HG03066 (cell line): ENCODE data around the gene NR0B2.
"Not testable (repeated sequence)": the region's sequence is repeated elsewhere in the genome, so short reads cannot be mapped to it uniquely, and the experiment has no call there.

Source experiments
- ATAC-seq: cut with Tn5 transposase; IDR thresholded peaks from one replicate; pipeline ENCODE4 v1.9.1; 2021; ENCODE audit warnings: low read depth; ENCODE audit not compliant: unreplicated experiment

Gene NR0B2

GRCh38 chr1:26913754-26914619, at the start of gene NR0B2:
Gene NR0B2 (minus strand): TSS chr1:26913975. CDS start chr1:26913940, 35 bp downstream.
- ATAC-seq: no peak

- no peak for ATAC-seq
These were observed 48.1 kb upstream of the NR0B2 start for GRCh38 chr1:26961826-26962225.

GRCh38 chr1:26960625-26960966, 46.8 kb upstream of the NR0B2 start:
- ATAC-seq: no peak

- no peak for ATAC-seq
These were observed 46.2 kb upstream of the NR0B2 start, which contains the start of gene KDF1 for GRCh38 chr1:26959722-26960624. Gene KDF1 (minus strand): TSS chr1:26960468. CDS start chr1:26952380, 8,088 bp downstream.

- no peak for ATAC-seq
These were observed 45.5 kb upstream of the NR0B2 start for GRCh38 chr1:26959270-26959669.

GRCh38 chr1:26957306-26957705, 43.5 kb upstream of the NR0B2 start:
- no peak for ATAC-seq

- ATAC-seq: no peak
These were observed 42.5 kb upstream of the NR0B2 start for GRCh38 chr1:26956321-26956720.

GRCh38 chr1:26953374-26953773, 39.6 kb upstream of the NR0B2 start:
- no peak for ATAC-seq

GRCh38 chr1:26951821-26952497, 38.2 kb upstream of the NR0B2 start:
- ATAC-seq: no peak

GRCh38 chr1:26951216-26951615, 37.4 kb upstream of the NR0B2 start:
- no peak for ATAC-seq

GRCh38 chr1:26950602-26951001, 36.8 kb upstream of the NR0B2 start:
- ATAC-seq: no peak

GRCh38 chr1:26949926-26950319, 36.1 kb upstream of the NR0B2 start:
- ATAC-seq: no peak

- no peak for ATAC-seq
These were observed 35.6 kb upstream of the NR0B2 start for GRCh38 chr1:26949266-26949925.

- not testable (repeated sequence) for ATAC-seq
These were observed 34.9 kb upstream of the NR0B2 start for GRCh38 chr1:26948725-26949057.

GRCh38 chr1:26946270-26946669, 32.5 kb upstream of the NR0B2 start:
- no peak for ATAC-seq

- no peak for ATAC-seq
These were observed 32.0 kb upstream of the NR0B2 start for GRCh38 chr1:26945728-26946127.

GRCh38 chr1:26945138-26945537, 31.4 kb upstream of the NR0B2 start:
- no peak for ATAC-seq

- no peak for ATAC-seq
These were observed 28.9 kb upstream of the NR0B2 start for GRCh38 chr1:26942656-26943055.

GRCh38 chr1:26941311-26941710, 27.5 kb upstream of the NR0B2 start:
- ATAC-seq: no peak

GRCh38 chr1:26938659-26939025, 24.9 kb upstream of the NR0B2 start:
- ATAC-seq: no peak
